ENCODE measurements around the gene HIVEP3.

HIVEP3 gene

DNA sequence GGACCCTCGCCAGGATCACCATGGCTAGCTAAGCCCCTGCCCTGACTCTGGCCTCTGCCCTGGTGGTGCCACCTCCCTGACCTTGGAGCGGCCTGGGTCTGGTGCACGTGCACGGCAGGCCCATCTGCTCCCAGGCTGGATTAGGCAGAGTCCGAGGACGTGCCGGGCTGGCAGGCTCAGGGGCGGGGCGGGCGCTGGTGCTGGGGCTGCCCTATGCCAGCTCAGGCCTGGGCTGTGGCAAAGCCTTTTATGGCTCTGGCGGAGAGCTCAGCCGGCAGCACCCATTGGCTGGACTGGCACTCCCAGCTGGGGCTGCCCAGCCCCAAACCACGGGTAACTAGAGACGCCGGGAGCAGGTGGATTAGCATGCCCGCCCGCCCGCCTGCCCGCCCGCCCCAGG lies 417.1 kb downstream of the HIVEP3 start:
- no peak for DNase-seq

DNA sequence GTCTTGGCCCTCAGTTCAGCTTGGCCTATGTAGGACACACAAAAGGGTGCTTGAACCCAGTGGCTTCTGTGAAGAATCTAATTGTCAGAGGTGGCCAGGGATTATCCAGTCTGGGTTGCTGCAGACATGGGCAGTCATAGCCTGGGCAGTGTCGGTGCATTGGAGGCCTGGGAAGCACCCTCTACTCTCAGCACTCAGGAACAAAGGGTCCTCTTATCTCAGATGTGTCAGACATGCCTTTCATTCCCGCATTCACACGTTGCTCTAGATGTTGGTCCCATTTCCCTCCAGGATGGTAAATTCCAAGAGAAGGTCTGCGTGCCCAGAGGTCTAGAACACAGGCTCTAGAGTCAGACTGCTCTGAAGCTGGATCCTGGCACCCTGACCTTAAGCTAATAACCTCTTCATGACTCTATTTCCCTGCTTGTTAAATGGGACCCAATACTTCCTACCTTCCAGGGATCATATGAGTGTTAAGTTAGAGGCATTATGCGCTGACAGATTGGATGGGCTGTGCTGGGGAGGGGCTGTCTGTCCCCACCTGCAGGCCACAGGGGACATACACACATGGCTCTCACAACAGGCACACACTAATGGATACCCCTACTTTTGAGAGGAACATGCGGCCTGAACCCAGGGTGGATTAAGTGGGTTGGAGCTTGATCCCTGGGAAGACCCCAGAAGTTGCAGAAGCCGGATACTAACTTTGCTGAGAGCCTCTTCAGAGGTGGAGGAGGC lies 417.8 kb downstream of the HIVEP3 start:
- no peak for DNase-seq

DNA sequence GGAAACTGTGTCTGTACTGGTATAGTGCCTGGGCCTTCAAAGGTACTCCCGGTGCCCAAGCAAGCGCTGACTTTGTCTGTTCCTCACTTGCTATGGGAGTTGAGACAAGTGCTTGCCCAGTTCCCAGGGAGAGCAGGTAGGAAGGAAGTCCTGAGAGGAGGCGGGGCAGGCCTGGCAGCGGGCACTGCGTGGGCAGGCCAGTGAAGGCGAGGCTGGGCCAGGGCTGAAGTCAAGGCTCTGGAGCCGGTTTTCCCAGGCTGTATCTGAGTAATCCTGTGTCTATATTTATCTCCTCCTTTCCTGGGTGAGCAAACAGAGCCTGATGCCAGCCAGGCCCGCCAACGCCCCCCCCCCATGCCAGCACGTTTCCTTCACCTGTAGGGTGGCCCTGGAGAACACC lies 418.3 kb downstream of the HIVEP3 start:
- DNase-seq, result no peak

DNA sequence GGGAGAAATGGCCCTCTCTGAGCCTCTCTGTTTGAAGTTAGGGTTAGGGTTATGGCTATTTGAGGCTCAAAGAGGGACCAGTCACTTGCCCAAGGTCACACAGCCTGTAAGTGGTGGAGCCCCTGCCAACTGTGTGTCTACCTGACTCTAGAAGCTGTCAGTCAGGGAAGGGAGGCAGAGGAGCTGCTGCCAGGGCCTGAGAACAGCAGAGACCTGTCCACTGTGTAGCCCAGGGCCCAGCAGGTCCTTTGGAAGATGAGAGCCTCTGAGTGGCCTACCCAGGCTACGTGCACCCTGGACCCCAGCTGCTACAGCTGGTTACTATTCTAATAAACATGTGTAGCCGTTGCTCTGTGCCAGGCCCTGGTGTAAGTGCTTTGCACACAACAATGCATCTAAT lies 419.1 kb downstream of the HIVEP3 start:
- DNase-seq, result peak; percentile 57

DNA sequence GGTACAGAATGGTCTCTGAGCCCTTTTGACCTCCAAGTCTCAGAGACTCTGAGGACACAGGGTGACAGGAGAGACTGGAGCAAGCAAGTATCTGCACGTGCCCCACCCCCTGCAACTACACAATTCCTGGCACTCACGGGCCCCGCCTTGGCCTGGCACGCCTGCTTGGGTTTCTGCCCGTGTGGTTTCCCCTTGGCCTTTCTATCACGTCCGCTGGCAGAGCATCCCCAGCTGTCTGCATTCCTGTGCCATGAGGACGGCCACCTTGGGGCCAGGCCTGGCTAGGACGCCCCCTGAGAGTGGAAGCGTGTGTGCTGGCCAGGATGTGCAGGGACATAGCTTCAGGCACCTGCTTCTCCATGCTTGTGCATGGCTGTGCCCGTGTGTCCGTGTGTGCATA lies 419.9 kb downstream of the HIVEP3 start:
- peak; percentile 90 for DNase-seq

DNA sequence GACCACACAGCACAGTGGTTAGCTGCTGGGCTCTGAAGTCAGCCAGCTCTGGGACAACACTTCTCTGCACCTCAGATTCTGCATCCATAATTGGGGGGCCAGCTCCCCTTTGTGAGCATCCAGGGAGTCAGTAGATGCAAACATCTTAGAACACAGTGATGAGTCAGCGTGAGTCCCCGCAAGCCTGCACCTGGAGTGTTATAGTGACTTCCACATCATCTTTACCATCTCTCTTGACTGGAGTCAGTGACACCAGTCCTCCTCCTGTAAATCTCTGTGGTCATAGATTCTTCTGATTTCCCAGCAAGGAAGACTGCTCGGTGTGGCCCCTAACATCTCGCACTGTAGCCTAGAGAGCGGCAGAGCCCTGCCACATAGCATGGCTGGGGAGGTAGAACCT lies 420.3 kb downstream of the HIVEP3 start:
- DNase-seq, result peak; percentile 84

DNA sequence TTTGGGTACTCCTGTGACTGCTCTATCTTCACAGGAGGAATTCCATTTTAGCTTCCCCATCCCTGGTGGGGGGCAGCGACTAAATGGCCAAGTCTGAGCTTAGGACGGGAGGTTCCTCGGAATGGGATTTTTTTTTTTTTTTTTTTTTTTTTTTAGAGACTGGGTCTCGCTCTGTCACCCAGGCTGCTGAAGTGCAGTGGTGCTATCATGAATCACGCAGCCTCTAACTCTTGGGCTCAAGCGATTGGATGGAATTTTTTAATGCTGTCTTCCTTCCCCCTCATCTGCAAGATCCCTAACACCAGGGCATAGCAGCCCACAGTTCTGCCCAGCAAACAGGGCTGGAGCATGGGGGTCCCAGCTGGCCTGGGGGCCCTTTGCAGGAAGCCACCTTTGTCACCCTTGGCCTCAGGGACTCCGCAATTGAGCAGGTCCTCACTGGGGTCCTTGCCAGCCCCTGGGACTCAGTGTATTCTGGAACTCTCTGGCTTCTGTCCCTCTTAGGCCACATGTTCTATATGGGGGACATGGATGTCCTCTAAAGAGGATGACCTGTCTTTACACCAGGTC lies 421.2 kb downstream of the HIVEP3 start:
- no peak for DNase-seq

DNA sequence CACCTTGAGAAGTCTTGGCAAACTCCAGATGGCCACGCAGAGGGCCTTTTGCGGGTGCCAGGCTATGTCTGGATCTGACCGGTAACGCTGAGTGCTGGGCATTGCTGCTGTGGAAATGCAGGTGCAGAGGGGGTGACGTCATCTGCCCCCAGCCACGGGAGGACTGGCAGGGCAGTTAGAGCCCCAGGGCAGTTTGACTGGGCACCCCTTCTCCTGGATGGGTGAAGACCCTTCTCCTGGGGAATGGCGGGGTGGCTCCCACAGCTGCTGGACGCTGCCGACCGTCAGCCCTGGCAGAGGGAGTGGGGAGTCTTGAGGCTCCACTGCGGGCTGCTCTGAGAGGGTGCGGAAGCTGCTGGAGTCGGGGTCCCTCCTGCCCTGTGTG lies 421.7 kb downstream of the HIVEP3 start:
- DNase-seq, result peak; percentile 49

DNA sequence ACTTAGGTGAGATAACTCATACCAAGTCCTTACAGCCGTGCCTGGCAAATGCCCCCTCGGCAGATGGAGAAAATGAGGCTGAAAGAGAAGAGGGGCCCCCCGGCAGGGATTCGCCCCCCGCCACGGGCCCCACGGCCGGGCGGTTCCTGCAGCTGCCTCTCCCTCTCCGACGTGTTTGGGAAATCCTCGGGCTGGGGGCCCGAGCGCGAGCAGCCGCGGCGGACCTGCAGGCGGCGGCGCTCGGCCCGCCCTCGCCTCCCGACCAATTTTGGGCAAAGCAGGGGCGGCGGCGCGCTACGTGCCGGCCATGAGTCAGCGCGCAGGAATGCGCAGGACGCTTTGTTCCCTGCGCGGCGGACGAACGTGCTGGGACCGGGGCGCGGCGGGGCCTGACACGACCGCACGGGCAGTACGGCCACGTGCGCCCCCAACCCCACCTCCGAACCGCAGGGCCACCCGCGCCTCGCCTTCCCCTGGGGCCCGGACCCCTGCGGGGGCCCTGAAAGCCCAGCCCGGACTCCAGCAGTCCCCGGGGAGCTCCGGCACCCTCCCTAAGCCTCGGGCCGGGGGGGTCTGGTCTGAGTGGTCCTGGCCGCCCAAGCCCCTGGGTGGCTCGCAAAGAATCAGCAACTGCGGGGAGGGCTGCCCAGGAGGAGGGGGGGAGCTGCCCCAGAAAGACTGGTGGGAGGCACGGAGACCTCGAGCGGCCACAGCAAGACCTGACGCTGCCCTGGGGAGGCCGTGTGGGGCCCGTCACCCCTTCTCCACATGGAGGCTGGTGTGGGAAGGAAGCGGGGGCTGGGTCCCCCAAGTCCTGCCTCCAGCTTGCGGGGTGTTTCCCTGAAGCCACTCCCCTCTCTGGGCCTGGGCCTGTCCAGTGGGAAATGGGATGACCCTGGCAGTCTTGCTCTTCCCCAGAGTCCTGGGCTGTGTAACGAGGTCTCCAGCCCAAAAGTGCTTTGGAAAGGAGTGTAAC lies 422.4 kb downstream of the HIVEP3 start:
- DNase-seq, result peak; percentile 90

DNA sequence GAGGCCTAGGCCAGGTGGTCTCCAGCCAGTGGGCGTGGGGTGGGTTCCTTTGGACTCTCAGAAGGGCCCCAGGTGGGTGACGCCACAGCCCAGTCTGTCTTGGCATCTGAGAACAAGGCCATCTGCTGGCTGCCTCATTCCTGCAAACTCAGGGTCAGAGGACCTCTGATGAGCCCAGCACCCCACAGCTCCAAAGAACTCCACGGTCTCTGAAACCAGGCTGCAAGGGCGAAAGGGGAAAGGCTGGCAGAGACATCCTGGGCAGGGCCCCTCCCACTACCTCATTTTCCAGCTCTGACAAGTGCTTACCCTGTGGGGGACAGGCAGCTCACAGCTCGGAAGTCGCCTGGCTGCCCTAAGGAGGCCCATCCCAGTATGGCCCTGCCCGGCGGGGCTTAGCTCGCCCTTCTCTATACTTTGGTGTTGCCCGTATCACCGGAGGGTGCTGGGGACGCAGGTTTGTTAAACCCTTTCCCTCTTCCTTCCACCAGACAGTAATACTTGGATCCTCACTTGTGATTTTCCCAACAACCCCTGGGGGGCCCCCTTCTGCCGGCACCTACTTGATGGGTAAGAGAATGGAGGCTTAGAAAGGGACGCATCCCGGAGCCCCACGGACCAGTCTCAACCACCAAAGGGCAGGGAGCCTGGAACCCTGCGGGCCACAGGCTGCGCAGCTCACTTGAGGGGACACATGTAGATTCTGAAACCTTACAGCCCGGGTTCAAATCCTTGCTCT lies 423.3 kb downstream of the HIVEP3 start:
- DNase-seq, result peak; percentile 42

DNA sequence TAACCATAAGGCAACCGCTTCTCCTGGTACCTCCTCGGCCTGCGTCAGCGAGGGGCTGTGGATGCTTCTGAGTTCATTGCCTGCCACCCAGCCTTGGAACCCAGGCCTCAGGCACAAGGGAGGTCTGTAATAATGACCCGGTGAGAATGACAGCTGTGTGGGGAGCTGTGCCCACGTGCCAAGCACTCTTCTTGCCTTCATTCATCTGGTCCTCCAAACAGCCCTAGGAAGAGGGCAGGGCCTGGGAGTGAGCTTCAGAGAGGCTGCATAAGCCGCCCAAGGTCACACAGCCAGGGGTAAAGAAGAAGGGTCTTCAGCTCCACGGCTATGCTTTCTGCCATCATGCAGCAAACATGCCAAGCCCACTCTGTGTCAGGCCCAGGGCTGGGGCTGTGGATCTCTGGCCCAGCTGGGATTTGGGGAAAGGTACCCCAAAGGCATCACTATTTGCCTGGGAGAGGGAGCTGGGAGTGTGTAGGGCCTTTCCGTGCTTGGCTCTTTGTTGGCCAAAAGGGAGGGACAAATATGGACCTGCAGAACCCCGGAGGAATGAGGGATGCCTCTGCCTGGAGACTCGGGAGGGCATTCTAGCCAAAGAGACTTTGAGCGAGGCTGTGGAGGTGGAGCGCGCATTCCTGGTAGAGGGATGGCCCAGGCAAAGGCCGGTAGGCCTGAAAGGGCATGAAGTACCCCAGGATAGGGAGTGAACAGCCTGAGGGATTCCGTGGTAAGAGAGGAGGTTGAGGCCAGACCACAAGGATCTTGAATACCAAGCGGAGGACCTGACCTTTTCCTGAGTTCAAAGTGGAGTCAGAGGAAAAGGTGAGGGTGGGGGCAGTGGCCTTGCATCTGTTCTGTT lies 424.1 kb downstream of the HIVEP3 start:
- no peak for DNase-seq

DNA sequence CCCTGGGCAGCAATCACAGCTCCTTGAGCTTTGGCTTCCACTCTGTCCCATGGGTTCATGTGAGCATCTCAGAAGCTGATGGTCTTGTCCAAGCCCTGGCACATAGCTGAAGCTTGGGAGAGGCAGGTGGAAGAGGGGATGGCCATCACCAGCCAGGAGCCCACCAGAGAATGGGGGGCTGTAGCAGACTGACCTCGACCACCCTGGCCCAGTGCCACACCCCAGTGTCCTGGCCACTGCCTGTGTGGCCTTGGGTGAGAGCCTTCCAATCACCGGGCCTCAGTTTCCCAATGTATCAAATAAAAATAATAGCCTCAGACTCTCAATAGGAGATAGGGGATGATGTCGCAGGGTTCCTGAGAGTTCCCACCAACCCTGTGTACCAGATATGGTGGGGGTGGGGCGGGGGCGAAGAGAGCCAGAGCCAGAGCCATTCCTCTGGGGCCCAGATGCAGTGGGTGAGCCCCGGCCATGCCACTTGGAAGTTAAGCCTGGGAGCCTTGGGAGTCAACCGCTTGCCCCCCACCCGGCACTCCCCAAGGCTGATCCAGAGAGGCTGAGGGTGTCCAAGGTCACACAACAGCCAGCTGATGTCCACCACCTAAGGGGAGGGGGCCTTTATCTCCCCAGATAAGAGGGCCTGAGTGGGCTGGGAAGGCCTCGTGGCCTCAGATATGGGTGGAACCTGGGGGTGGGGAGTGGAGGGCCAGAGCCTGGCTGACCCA lies 424.9 kb downstream of the HIVEP3 start:
- DNase-seq, result no peak

DNA sequence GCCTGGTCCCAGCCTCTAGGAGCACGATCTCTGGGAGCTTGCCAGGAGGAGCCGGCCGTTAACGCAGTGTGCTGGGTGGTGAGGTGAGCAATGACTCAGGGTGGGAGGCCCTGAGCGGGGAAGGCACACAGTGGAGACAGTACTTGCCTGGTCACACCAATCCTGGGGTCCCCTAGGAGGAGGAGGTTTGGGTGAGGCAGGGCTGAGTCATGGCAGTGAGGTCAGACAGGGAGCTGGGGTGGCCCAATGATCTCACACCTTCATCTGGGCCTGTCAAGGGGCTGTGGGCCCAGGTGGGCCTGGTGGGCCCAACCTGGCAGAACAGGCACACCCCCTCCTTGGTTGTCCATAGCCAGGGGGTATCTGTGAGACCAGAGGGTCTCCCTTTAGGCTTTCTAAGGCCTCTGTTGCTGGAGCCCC lies 425.6 kb downstream of the HIVEP3 start:
- no peak for DNase-seq

DNA sequence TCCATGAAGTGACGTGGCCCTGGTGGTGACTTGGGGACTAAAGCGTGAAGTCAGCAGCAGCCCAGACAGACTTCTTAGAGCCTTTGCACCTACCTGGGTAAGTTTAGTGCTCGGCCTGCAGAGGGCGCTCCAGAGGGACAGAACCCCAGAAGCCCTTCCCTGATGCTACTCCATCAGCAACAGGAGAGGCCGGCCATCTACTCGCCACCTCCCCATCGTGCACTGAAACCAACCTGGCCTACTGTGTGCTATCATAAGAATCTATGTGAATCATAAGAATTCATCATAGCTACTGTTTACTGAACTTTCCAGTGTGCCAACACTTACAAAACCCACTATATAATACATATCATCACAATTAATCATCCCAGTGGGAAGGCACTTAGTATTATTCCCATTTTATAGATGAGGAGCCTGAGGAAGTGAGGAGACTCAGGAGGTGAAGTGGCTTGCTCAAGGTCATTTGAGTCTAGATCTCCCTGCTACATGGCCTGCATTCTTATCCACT lies 426.3 kb downstream of the HIVEP3 start:
- peak; percentile 83 for DNase-seq

DNA sequence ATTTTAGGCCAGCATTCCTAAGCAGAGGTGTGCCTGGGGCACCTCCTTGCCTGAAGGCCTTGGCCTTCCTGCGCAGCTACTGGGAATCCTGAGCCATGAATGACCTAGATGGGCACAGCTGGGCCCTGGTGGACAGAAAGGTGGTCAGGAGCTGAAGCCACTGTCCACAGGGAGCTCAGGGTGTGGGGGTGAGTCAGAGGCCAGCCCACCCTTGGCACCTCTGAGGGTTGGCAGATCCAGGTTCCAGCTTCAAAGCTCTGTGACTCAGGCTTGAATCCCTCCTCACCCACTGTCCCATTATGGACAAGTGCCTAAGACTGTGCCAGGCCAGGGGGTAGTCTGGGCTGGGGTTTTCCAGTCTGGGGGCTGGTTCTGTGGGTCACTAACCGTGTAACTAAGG lies 427.8 kb downstream of the HIVEP3 start:
- no peak for DNase-seq

DNA sequence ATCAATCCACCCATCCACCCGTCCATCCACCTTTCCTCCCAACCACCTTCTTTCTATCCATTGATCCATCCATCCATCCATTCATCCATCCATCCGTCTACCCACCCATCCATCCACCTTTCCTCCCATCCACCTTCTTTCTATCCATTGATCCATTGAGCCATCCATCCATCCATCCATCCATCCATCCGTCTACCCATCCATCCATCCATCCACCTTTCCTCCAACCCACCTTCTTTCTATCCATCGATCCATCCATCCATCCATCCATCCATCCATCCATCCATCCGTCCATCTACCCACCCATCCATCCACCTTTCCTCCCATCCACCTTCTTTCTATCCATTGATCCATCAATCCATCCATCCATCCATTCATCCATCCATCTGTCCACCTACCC lies 429.2 kb downstream of the HIVEP3 start:
- no peak for DNase-seq

DNA sequence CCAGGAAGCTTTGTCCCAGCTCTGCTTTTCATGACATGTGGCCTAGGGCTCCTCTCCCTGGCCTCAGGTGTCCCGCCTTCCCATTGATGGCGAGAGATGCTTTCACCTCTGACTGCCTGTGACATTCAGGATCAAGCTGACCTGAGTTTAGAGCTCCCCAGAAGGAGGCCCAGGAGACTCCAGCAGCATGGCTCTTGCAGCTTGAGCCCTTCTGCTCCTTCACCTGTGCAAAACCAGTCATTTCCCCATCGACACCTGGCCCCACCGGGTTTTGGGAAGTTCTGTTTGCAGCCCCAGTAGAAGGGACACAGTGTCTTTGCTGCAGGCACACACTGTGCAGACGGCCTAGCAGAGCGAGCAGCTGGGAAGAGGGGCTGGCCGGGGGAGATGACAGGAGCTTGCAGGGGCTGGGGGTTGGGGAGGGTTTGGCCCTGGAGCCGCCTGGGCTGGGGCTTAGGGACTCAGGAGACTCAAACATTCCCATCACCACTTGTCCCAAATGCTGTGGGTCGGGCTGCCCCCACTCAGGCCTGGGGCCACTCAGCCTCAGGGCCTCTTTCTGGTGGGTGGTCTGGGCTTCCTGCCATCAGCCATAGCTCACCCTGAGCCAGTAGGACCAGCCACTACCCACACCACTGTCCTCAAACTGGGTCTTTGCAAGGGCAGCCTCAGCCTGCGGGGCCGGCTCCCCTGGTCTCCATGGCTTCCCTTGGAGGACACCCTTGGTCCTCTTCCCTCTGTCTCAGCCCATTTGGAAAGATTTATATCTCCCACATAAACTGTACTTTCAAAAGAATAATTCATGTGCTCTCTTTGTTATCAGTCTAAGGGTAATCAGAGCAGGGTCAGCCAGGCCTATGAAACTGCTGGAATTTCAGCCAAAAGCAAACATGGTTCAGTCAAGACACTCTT lies 430.4 kb downstream of the HIVEP3 start:
- no peak for DNase-seq

DNA sequence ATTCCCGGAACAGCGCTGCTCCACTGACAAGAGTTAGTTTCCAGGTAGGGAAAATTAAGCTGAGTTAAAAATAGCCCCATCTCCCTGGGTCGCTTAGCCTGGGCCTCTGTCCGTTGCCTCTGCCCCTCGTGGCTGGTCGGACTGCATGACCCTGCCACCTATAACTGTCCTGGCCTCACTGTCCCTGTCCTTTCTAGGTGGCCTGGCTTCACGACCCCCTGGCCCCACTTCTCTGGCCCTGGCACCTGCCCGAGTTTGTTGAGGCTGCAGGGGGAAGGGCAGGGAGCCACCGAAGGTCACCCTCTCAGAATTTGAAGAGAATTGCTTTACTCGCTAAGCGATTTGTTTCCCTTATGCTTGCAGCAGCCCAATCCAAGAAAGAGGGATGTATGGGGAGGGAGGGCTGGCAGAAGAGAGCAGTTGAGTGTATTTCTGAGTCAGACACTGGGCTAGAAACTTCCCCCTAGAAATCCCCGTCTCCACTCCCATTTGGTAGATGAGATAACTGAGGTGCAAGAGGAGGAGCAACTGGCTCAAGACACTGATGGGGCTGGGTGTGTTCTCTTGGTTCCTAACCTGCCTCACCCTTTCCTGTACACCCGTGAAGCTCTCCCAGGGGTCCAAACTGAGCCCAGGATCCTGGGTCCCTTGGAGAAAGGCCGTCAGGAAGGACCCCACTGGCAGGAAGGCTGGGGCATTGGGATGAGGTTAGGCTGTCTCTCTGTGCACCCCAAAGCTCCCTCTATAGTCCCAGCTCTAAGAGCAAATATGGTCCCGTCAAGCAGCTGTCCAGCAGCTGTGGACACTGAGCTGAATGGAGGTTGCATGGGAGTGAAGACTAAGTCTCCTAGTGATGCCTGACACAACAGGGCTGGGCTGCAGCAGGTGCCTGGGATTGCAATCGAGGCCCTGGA lies 431.3 kb downstream of the HIVEP3 start:
- DNase-seq, result no peak

Data from RPMI8226 (cell line).